SK-N-MC (cell line): ENCODE data around the gene SESTD1.

Experiments
- DNase-seq: peaks from one replicate; pipeline ENCODE4 v3.0.0-alpha.2; 2011; ENCODE audit warnings: low read depth, low spot score
- H3K27ac ChIP-seq: fragments of 200-600 bp; sonication (generic); 2 replicates; pipeline ENCODE4 v1.5.1; 2016; ENCODE audit warnings: mixed run types
- H3K36me3 ChIP-seq: fragments of 200-600 bp; sonication (generic); 2 replicates; pipeline ENCODE4 v1.6.1; 2017; ENCODE audit warnings: antibody characterized with exemption, low read length, mixed read lengths; ENCODE audit not compliant: insufficient read depth
- H3K4me3 ChIP-seq: fragments of 200-600 bp; sonication (generic); 2 replicates; pipeline ENCODE4 v1.5.1; 2016
- H3K9ac ChIP-seq: fragments of 200-600 bp; sonication (generic); 2 replicates; pipeline ENCODE4 v1.8.0; 2017; ENCODE audit warnings: mixed run types, mixed read lengths; ENCODE audit not compliant: insufficient read length
- H3K9me3 ChIP-seq: fragments of 200-600 bp; sonication (generic); 2 replicates; pipeline ENCODE4 v1.6.1; 2017; ENCODE audit warnings: low read depth, mild to moderate bottlenecking, antibody characterized with exemption, low read length, moderate library complexity, mixed read lengths
- EZH2 ChIP-seq: fragments of 200-600 bp; sonication (generic); IDR thresholded peaks from one replicate; pipeline ENCODE4 v1.6.1; 2017; ENCODE audit warnings: antibody characterized with exemption
- FOXP2 ChIP-seq: optimal IDR thresholded peaks from 2 replicates; pipeline ENCODE3; 2011; ENCODE audit warnings: mild to moderate bottlenecking, moderate library complexity; ENCODE audit not compliant: insufficient read depth; ENCODE audit errors: extremely low read length, control extremely low read depth
- POLR2AphosphoS5 ChIP-seq: IDR thresholded peaks from 2 replicates; pipeline ENCODE4 v1.6.1; 2012; ENCODE audit warnings: mild to moderate bottlenecking, low read depth, low read length, borderline replicate concordance

Gene SESTD1

GRCh38 chr2:179177694-179178093, 86.9 kb downstream of the SESTD1 start:
- no peaks in the 10 kb centered on the region for H3K9me3 ChIP-seq
- H3K9ac ChIP-seq = no peak overlapping the region
- no peak overlapping the region for H3K27ac ChIP-seq
- no peak overlapping the region for H3K4me3 ChIP-seq
- TF ChIP-seq FOXP2 = no peak
- no peak for TF ChIP-seq POLR2AphosphoS5
- no peak for DNase-seq
- H3K36me3 ChIP-seq = peaks cover 7% of the 10 kb centered on the region; the same call in 1 of the 2 replicates

- TF ChIP-seq POLR2AphosphoS5 (no peak), EZH2 (no peak)
- H3K9ac ChIP-seq = no peak overlapping the region
- DNase-seq = no peak
- no peaks in the 10 kb centered on the region for H3K9me3 ChIP-seq
- H3K4me3 ChIP-seq = no peak overlapping the region
- H3K36me3 ChIP-seq = peaks cover 7% of the 10 kb centered on the region; the same call in 1 of the 2 replicates
- H3K27ac ChIP-seq = no peak overlapping the region
Measured at GRCh38 chr2:179174240-179174639, 90.4 kb downstream of the SESTD1 start.

GRCh38 chr2:179172894-179173293, 91.7 kb downstream of the SESTD1 start:
- Histone ChIP-seq H3K27ac (no peak overlapping the region), H3K4me3 (no peak overlapping the region), H3K36me3 (peaks cover 7% of the 10 kb centered on the region; the same call in 1 of the 2 replicates), H3K9me3 (no peaks in the 10 kb centered on the region), H3K9ac (no peak overlapping the region)
- no peak for TF ChIP-seq FOXP2
- TF ChIP-seq EZH2 = no peak
- TF ChIP-seq POLR2AphosphoS5 = no peak
- DNase-seq = no peak

- Histone ChIP-seq H3K4me3 (no peak overlapping the region), H3K9ac (no peak overlapping the region), H3K36me3 (peaks cover 7% of the 10 kb centered on the region; the same call in 1 of the 2 replicates), H3K27ac (no peak overlapping the region), H3K9me3 (no peaks in the 10 kb centered on the region)
- no peak for DNase-seq
- TF ChIP-seq FOXP2 (no peak), EZH2 (no peak), POLR2AphosphoS5 (no peak)
Measured at GRCh38 chr2:179171371-179171770, 93.3 kb downstream of the SESTD1 start.

GRCh38 chr2:179170901-179171300, 93.7 kb downstream of the SESTD1 start:
- TF ChIP-seq FOXP2 = no peak
- TF ChIP-seq POLR2AphosphoS5 = no peak
- TF ChIP-seq EZH2 = no peak
- Histone ChIP-seq H3K4me3 (no peak overlapping the region), H3K9me3 (no peaks in the 10 kb centered on the region), H3K9ac (no peak overlapping the region), H3K27ac (no peak overlapping the region), H3K36me3 (peaks cover 3% of the 10 kb centered on the region; the same call in 1 of the 2 replicates)
- no peak for DNase-seq

- Histone ChIP-seq H3K27ac (no peak overlapping the region), H3K4me3 (no peak overlapping the region), H3K9ac (no peak overlapping the region), H3K36me3 (no peaks in the 10 kb centered on the region), H3K9me3 (no peaks in the 10 kb centered on the region)
- TF ChIP-seq POLR2AphosphoS5 (no peak), EZH2 (no peak), FOXP2 (no peak)
- DNase-seq = no peak
Measured at GRCh38 chr2:179165356-179166000, 99.2 kb downstream of the SESTD1 start.

- Histone ChIP-seq H3K27ac (no peak overlapping the region), H3K4me3 (no peak overlapping the region), H3K36me3 (peaks cover 11% of the 10 kb centered on the region; the same call in 1 of the 2 replicates), H3K9me3 (no peaks in the 10 kb centered on the region), H3K9ac (no peak overlapping the region)
- DNase-seq = no peak
- TF ChIP-seq FOXP2 (no peak), POLR2AphosphoS5 (no peak), EZH2 (no peak)
Measured at GRCh38 chr2:179141206-179141605, 123.4 kb downstream of the SESTD1 start.

- Histone ChIP-seq H3K4me3 (no peak overlapping the region), H3K9ac (no peak overlapping the region), H3K27ac (no peak overlapping the region), H3K36me3 (peaks cover 11% of the 10 kb centered on the region; the same call in 1 of the 2 replicates), H3K9me3 (no peaks in the 10 kb centered on the region)
- TF ChIP-seq EZH2 (no peak), POLR2AphosphoS5 (no peak), FOXP2 (no peak)
- no peak for DNase-seq
Measured at GRCh38 chr2:179140571-179140970, 124.1 kb downstream of the SESTD1 start.

GRCh38 chr2:179139506-179139905, 125.1 kb downstream of the SESTD1 start:
- H3K4me3 ChIP-seq = no peak overlapping the region
- no peak overlapping the region for H3K27ac ChIP-seq
- no peak for DNase-seq
- no peak overlapping the region for H3K9ac ChIP-seq
- H3K9me3 ChIP-seq = no peaks in the 10 kb centered on the region
- peaks cover 11% of the 10 kb centered on the region; the same call in 1 of the 2 replicates for H3K36me3 ChIP-seq
- TF ChIP-seq POLR2AphosphoS5 (no peak), EZH2 (no peak), FOXP2 (no peak)
